GM11168 (cell line): ENCODE results near the gene GMEB2.

Source experiments
- in situ Hi-C: fragments of 300-500 bp; cut with MboI; formaldehyde crosslinking; loops from one replicate; pipeline ENCODE4 v1.12.0; 2022; ENCODE audit warnings: low sequenced_read_pairs; ENCODE audit not compliant: unreplicated experiment

Gene GMEB2

GRCh38 chr20:63592661-63593060 lies 34.2 kb downstream of the GMEB2 start:
- in situ Hi-C loops = no loop called here

GRCh38 chr20:63591786-63592355 lies 35.0 kb downstream of the GMEB2 start:
- in situ Hi-C loops = no loop called here

- in situ Hi-C loops = no loop called here
These were observed 35.8 kb downstream of the GMEB2 start for GRCh38 chr20:63591147-63591533.

GRCh38 chr20:63590218-63591146 lies 36.4 kb downstream of the GMEB2 start:
- in situ Hi-C loops = no loop called here

GRCh38 chr20:63589261-63590217 lies 37.4 kb downstream of the GMEB2 start:
- in situ Hi-C loops = no loop called here

GRCh38 chr20:63588641-63589041 lies 38.3 kb downstream of the GMEB2 start:
- in situ Hi-C loops = no loop called here

GRCh38 chr20:63587776-63588591 lies 38.9 kb downstream of the GMEB2 start:
- in situ Hi-C loops = no loop called here

- in situ Hi-C loops = no loop called here
These were observed 39.6 kb downstream of the GMEB2 start for GRCh38 chr20:63587256-63587655.

GRCh38 chr20:63586797-63587196 lies 40.1 kb downstream of the GMEB2 start:
- in situ Hi-C loops = no loop called here

GRCh38 chr20:63585616-63586565 lies 41.0 kb downstream of the GMEB2 start:
- in situ Hi-C loops = no loop called here

- in situ Hi-C loops = no loop called here
These were observed 44.4 kb downstream of the GMEB2 start for GRCh38 chr20:63582382-63583063.

- in situ Hi-C loops = no loop called here
These were observed 46.0 kb downstream of the GMEB2 start for GRCh38 chr20:63580796-63581461.

GRCh38 chr20:63579017-63579694 lies 47.7 kb downstream of the GMEB2 start:
- in situ Hi-C loops = no loop called here

GRCh38 chr20:63578224-63579016 lies 48.5 kb downstream of the GMEB2 start:
- in situ Hi-C loops = no loop called here

- in situ Hi-C loops = no loop called here
These were observed 49.5 kb downstream of the GMEB2 start for GRCh38 chr20:63577317-63577894.

GRCh38 chr20:63576311-63576710 lies 50.6 kb downstream of the GMEB2 start:
- in situ Hi-C loops = no loop called here
